GM12878 (cell line): ENCODE data around the gene EVI5L. TPM values are rescaled to one million over a fixed set of nuclear protein-coding genes. Genes with fewer than 3 reads are reported as not detected.
A peak's percentile ranks its signal among the peaks of the same experiment; 100 is the strongest.

Source experiments
- ATAC-seq: fragments of 200-7000 bp; cut with Tn5 transposase; 3 replicates; pipeline ENCODE4 v1.9.1; 2020; ENCODE audit warnings: mild to moderate bottlenecking, moderate library complexity
- BruUV-seq: library from RNA; stranded (reverse); fragments of 400-500 nt; replicated peaks from 2 replicates; lab custom pipeline; 2021; lab: Mats Ljungman, UMichigan
- CTCF ChIA-PET: fragments of 300-600 bp; sonication (Branson Sonifier 250); formaldehyde crosslinking; extraction: SDS; loops from one replicate; lab custom pipeline; 2021; ENCODE audit warnings: inconsistent platforms; lab: Yijun Ruan, JAX
- POLR2A ChIA-PET: fragments of 350-600 bp; formaldehyde crosslinking; extraction: SDS; loops from one replicate; lab custom pipeline; 2021; ENCODE audit warnings: inconsistent platforms; lab: Charles Lee
- RAD21 ChIA-PET: fragments of 300-600 bp; sonication (Branson Sonifier 250); formaldehyde crosslinking; loops from one replicate; lab custom pipeline; 2023; ENCODE audit warnings: antibody characterized with exemption; ENCODE audit not compliant: unreplicated experiment; lab: Charles Lee
- SMC1A ChIA-PET: fragments of 300-600 bp; sonication (Branson Sonifier 250); formaldehyde crosslinking; loops from one replicate; lab custom pipeline; 2023; ENCODE audit not compliant: unreplicated experiment, uncharacterized antibody; lab: Charles Lee
- DNase-seq: peaks from one replicate; pipeline ENCODE4 v3.0.0-alpha.2; 2011; ENCODE audit warnings: low read depth, low spot score
- FAIRE-seq: peaks from 3 replicates; lab custom pipeline; 2011; peaks lifted over from hg19 to GRCh38; lab: Jason Lieb, UNC
- H2AFZ ChIP-seq: 2 replicates; pipeline ENCODE4 v1.6.0; 2011; ENCODE audit warnings: low read depth, low read length, control low read depth; ENCODE audit not compliant: control insufficient read depth
- H3K27ac ChIP-seq: 2 replicates; pipeline ENCODE4 v1.5.1; 2011; ENCODE audit warnings: control low read depth; ENCODE audit not compliant: control insufficient read depth, insufficient read depth
- H3K27me3 ChIP-seq, 2 experiments: replicated peaks in 1 of 2; 2 replicates each; pipeline versions ENCODE4 v1.6.0 to v1.6.1; 2011; ENCODE audit warnings: low read length in 1 of 2; ENCODE audit not compliant: control insufficient read depth in 2 of 2, insufficient read depth in 2 of 2
- H3K36me3 ChIP-seq, 2 experiments: 2 replicates each; pipeline ENCODE4 v1.5.1; 2011; ENCODE audit warnings: low read length in 1 of 2; ENCODE audit not compliant: control insufficient read depth in 2 of 2, insufficient read depth in 2 of 2
- H3K4me1 ChIP-seq: 2 replicates; pipeline ENCODE4 v1.6.1; 2011; ENCODE audit warnings: mild to moderate bottlenecking, low read length, moderate library complexity, mixed read lengths; ENCODE audit not compliant: control insufficient read depth, insufficient read depth
- H3K4me2 ChIP-seq: 2 replicates; pipeline ENCODE4 v1.6.0; 2011; ENCODE audit warnings: control low read depth; ENCODE audit not compliant: control insufficient read depth, insufficient read depth
- H3K4me3 ChIP-seq: fragments of 200-600 bp; sonication (generic); 2 replicates; pipeline ENCODE4 v1.5.1; 2016
- H3K79me2 ChIP-seq: 2 replicates; pipeline ENCODE4 v1.6.0; 2011; ENCODE audit warnings: low read length; ENCODE audit not compliant: control insufficient read depth, insufficient read depth
- H3K9ac ChIP-seq: 2 replicates; pipeline ENCODE4 v1.8.0; 2011; ENCODE audit warnings: low read length, control low read depth, mixed read lengths; ENCODE audit not compliant: control insufficient read depth, insufficient read depth
- H3K9me3 ChIP-seq: replicated peaks from 3 replicates; pipeline ENCODE4 v1.5.1; 2011; ENCODE audit warnings: mild to moderate bottlenecking, low read length; ENCODE audit not compliant: control insufficient read depth, insufficient read depth
- H4K20me1 ChIP-seq: 2 replicates; pipeline ENCODE4 v1.6.0; 2011; ENCODE audit not compliant: control insufficient read depth, insufficient read depth
- ATF7 ChIP-seq: fragments of 450-650 bp; IDR thresholded peaks from 2 replicates; pipeline ENCODE4 v1.6.1; 2016; ENCODE audit warnings: low read depth, mild to moderate bottlenecking
- MXI1 ChIP-seq: fragments of 150-350 bp; IDR thresholded peaks from 2 replicates; pipeline ENCODE4 v1.6.1; 2011; ENCODE audit warnings: low read depth, mild to moderate bottlenecking, inconsistent platforms, low read length, improper control_type of control experiment
- NFXL1 ChIP-seq: fragments of 450-650 bp; IDR thresholded peaks from 2 replicates; pipeline ENCODE4 v1.6.1; 2017; ENCODE audit warnings: antibody characterized with exemption, mild to moderate bottlenecking, borderline replicate concordance
- POLR2A ChIP-seq: IDR thresholded peaks from 2 replicates; pipeline ENCODE4 v1.6.1; 2011; ENCODE audit warnings: low read depth, mild to moderate bottlenecking, low read length
- RAD21 ChIP-seq: IDR thresholded peaks from 2 replicates; pipeline ENCODE4 v1.6.1; 2011; ENCODE audit warnings: mild to moderate bottlenecking, low read depth, low read length, moderate library complexity; ENCODE audit not compliant: insufficient read depth
- ZBED1 ChIP-seq: IDR thresholded peaks from 2 replicates; pipeline ENCODE4 v1.6.1; 2016; ENCODE audit warnings: borderline replicate concordance
- WGBS: methylation state at CpG from one replicate; pipeline ENCODE4 v1.1.6; 2016; ENCODE audit warnings: low lambda C conversion rate; ENCODE audit not compliant: insufficient replicate concordance, insufficient coverage; ENCODE audit errors: missing lambda C conversion rate; 5-methylcytosine and 5-hydroxymethylcytosine counted together
- in situ Hi-C: fragments of 300-500 bp; cut with MboI; formaldehyde crosslinking; loops from 9 replicates; pipeline ENCODE4 v1.14.3; 2018; ENCODE audit warnings: mixed read lengths
- intact Hi-C: fragments of 100-400 bp; cut with micrococcal nuclease; formaldehyde crosslinking; loops from one replicate; pipeline ENCODE4 v1.14.2; 2022; ENCODE audit not compliant: unreplicated experiment
- polyA plus RNA-seq, 11 experiments: library from polyadenylated mRNA; depleted of rRNA in 4 of 11; unstranded in 6 of 11; stranded (reverse) in 5 of 11; fragments of >200 nt; fragmentation: Nextera tagmentation in 4 of 11; fragmentation: Illumina TruSeq in 1 of 11; extraction: Ambion mirVana in 4 of 11; extraction: Trizol in 1 of 11; gene quantifications; 1 replicate in 1 of 11; 2 replicates in 10 of 11; pipeline versions ENCODE4 v1.2.1 to v1.2.3, GENCODE V29; 2011 to 2016; ENCODE audit warnings: inconsistent platforms in 2 of 11, missing spikeins in 2 of 11, low read depth in 1 of 11
- total RNA-seq, 4 experiments: library from RNA; depleted of rRNA in 3 of 4; stranded (reverse); fragments of >200 nt in 3 of 4; fragmentation: Illumina TruSeq in 1 of 4; extraction: Trizol in 1 of 4; gene quantifications; 2 replicates each; pipeline versions ENCODE4 v1.2.1 to v1.2.3, GENCODE V29; 2013 to 2021

The EVI5L gene
- total and polyA plus RNA-seq, 10 of the 15 experiments (the other 5 are each of a cell fraction or from before 2014, with no cell fraction given), result 0.23 to 13.8 (median 5.0) TPM

DNA sequence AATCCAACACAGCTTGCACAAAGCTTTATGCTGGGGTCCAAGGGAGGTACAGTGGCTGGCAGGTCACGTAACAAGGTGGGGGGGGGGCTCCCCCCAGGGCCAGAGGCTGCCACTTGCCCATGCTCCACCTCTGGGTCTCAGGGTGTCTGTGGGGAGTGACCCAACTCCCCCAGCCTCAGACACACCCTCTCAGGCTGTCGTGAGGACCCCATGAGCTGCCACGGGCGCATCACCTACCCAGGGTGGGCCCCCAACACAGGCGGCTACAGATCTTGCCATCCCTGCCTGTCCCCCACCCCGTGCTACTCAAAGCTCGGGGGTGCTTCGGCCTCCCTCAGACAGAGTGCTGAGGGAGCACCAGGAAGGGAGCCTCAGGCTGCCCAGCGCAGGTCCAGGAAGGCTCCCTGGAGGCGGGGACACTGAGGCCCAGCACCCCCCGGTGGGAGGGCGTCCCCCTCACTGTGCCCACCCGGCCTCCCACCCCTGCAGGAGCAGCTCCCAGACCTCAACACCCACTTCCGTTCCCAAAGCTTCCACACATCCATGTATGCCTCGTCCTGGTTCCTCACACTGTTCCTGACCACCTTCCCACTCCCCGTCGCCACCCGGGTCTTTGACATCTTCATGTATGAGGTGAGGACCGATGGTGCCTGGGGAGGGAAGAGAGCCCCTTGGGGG is 21.1 kb downstream of the EVI5L start:
- no peak overlapping the region for H3K27ac ChIP-seq
- no peak overlapping the region for H3K9ac ChIP-seq
- ChIA-PET CTCF (no interaction called here), RAD21 (no interaction called here), SMC1A (no interaction called here), POLR2A (no interaction called here)
- TF ChIP-seq ZBED1 (no peak), NFXL1 (no peak), MXI1 (no peak), ATF7 (no peak), RAD21 (no peak), POLR2A (0 out of 2 replicates have a peak, but pooled peaks have one; percentile 3)
- no peaks in the 10 kb centered on the region for H4K20me1 ChIP-seq
- no peaks in the 10 kb centered on the region; the same call in 1 of the 2 replicates for H3K4me1 ChIP-seq
- in situ Hi-C loops, result no loop called here
- no peaks in the 10 kb centered on the region for H3K36me3 ChIP-seq
- FAIRE-seq (no peak), DNase-seq (no peak), ATAC-seq (no peak)
- 51% methylated on average over 19 of the region's 19 CpGs for WGBS
- H3K4me2 ChIP-seq, result no peak overlapping the region
- H3K79me2 ChIP-seq, result no peaks in the 10 kb centered on the region
- H3K9me3 ChIP-seq, result no peaks in the 10 kb centered on the region
- H3K27me3 ChIP-seq, result no peaks in the 10 kb centered on the region
- H2AFZ ChIP-seq, result no peak overlapping the region
- intact Hi-C loops, result no loop called here
- no peak overlapping the region for H3K4me3 ChIP-seq
- BruUV-seq, result no TSS peak
